Fibroblast of pulmonary artery (primary cell): ENCODE results near the gene PFKFB4.
A peak's percentile ranks its signal among the peaks of the same experiment; 100 is the strongest.
"Not testable (repeated sequence)": the region's sequence is repeated elsewhere in the genome, so short reads cannot be mapped to it uniquely, and the experiment has no call there.

Experiments used
- DNase-seq: peaks from one replicate; pipeline ENCODE4 v3.0.0-alpha.2; 2010; ENCODE audit warnings: low read depth
- H3K4me3 ChIP-seq: replicated peaks from 2 replicates; pipeline ENCODE4 v1.5.1; 2011; ENCODE audit warnings: low read depth, mild to moderate bottlenecking, control low read depth, low read length, moderate library complexity
- CTCF ChIP-seq: IDR thresholded peaks from 2 replicates; pipeline ENCODE4 v1.5.1; 2011; ENCODE audit warnings: mild to moderate bottlenecking, control low read depth, low read length, inconsistent platforms; ENCODE audit errors: missing control alignments

PFKFB4 gene

GRCh38 chr3:48543271-48543866 is 13.2 kb downstream of the PFKFB4 start:
- DNase-seq, result no peak
- TF ChIP-seq CTCF, result no peak
- no peak overlapping the region for H3K4me3 ChIP-seq

- DNase-seq, result no peak
- H3K4me3 ChIP-seq, result no peak overlapping the region
- TF ChIP-seq CTCF, result no peak
These were observed 18.2 kb downstream of the PFKFB4 start for GRCh38 chr3:48538451-48538850.

DNA sequence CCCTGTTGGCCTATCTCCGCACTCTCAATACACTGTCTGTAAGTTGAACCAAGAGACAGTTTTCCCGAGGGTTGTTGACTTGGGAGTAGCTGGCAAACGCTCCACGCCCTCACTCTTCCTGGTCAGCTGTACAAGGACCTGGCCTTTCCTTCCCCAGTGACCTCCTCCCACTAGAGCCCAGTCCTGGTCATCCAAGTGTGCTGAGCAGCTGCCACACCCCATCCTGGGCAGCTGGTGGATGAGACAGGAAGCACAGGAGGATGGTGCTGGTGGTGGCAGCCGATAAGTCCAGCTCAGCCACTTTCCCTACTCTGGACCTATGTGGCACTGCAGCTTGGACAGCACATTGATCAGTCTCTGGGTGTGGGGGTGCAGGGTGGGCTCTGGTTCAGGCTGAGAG is 19.8 kb downstream of the PFKFB4 start:
- TF ChIP-seq CTCF, result no peak
- no peak overlapping the region for H3K4me3 ChIP-seq
- DNase-seq, result no peak

DNA sequence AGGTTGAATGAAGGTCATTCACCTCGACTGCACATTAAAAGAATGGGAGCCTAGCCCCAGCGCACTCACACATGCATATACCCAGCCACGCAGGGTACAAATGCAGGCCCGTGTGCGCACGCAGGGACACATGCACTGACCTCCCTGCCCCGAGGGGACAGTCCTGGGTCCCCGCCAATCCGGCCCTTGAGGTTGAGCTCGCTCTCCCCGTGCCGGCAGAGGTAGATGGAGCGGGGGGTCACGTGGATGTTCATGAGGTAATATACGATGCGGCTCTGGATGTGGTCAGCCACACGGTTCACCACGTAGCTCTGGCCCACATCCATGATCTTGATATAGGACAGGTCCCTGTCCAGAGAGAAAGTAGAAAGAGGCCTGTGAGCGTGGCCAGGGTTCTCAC is 20.5 kb downstream of the PFKFB4 start:
- H3K4me3 ChIP-seq, result no peak overlapping the region
- DNase-seq, result no peak
- TF ChIP-seq CTCF, result no peak

GRCh38 chr3:48535578-48535977 is 21.0 kb downstream of the PFKFB4 start:
- no peak for DNase-seq
- no peak overlapping the region for H3K4me3 ChIP-seq
- no peak for TF ChIP-seq CTCF

DNA sequence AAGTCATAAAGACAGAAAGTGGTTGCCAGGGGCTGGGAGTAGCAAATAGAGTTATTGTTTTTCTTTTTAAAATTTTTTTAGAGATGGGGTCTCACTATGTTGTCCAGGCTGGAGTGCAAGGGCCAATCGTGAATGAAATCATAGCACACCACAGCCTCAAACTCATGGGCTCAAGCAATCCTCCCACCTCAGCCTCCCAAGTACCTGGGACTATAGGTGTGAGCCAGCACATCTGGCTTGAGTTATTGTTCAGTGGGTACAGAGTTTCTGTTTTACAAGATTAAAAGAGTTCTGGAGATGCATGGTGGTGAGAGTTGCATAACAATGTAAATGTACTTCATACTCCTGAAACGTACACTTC is 23.6 kb downstream of the PFKFB4 start:
- no peak overlapping the region for H3K4me3 ChIP-seq
- no peak for TF ChIP-seq CTCF
- no peak for DNase-seq

DNA sequence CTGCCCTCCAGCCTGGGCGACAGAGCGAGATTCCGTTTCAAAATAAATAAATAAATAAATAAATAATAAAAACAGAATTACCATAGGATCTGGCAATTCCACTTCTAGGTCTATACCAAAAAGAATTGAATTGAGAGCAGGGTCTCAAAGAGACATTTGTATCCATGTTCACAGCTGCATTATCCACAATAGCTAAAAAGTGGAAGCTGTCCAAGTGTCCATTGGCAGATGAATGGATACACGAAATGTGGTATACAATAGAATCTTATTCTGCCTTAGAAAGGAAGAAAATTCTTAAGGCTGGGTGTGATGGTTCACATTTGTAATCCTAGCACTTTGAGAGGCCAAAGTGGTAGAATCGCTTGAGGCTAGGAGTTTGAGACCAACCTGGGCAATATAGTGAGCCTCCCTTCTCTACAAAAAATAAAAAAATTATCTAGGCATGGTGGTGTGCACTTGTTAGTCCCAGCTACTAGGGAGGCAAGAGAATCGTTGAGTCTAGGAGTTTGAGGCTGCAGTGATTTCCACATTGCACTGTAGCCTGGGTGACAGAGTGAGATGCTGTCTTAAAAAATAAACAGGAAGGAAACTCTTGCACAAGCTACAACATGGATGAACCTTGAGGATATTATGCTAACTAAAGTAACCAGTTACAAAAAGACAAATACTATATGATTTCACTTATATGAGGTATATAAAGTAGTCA is 24.2 kb downstream of the PFKFB4 start:
- no peak overlapping the region for H3K4me3 ChIP-seq
- peak; percentile 7 for DNase-seq
- no peak for TF ChIP-seq CTCF

- not testable (repeated sequence) for DNase-seq
These were observed 25.9 kb downstream of the PFKFB4 start for GRCh38 chr3:48530701-48531100.

More at GRCh38 chr3:48530701-48531100, 25.9 kb downstream of the PFKFB4 start:
- H3K4me3 ChIP-seq, result not testable (repeated sequence)
